HG03060 (cell line): Measurements from ENCODE around the gene NUMB.

Experiments
- ATAC-seq: cut with Tn5 transposase; IDR thresholded peaks from one replicate; pipeline ENCODE4 v1.9.1; 2021; ENCODE audit warnings: low read depth, moderate number of reproducible peaks; ENCODE audit not compliant: unreplicated experiment

NUMB gene

GRCh38 chr14:73250317-73250713 is 208.0 kb downstream of the NUMB start:
- ATAC-seq, result no peak

GRCh38 chr14:73249564-73250316 is 208.6 kb downstream of the NUMB start:
- no peak for ATAC-seq

- ATAC-seq, result no peak
Observed at GRCh38 chr14:73249108-73249507, 209.2 kb downstream of the NUMB start.

GRCh38 chr14:73248108-73248868 is 210.1 kb downstream of the NUMB start:
- ATAC-seq, result peak; percentile 32

GRCh38 chr14:73246387-73247150 is 211.8 kb downstream of the NUMB start:
- no peak for ATAC-seq

- no peak for ATAC-seq
Observed at GRCh38 chr14:73245480-73246325, 212.6 kb downstream of the NUMB start.

GRCh38 chr14:73244541-73245290 is 213.6 kb downstream of the NUMB start:
- ATAC-seq, result no peak

GRCh38 chr14:73243748-73244147 is 214.6 kb downstream of the NUMB start:
- no peak for ATAC-seq

- no peak for ATAC-seq
Observed at GRCh38 chr14:73243341-73243740, 215.0 kb downstream of the NUMB start.

GRCh38 chr14:73242357-73242901 is 215.9 kb downstream of the NUMB start:
- ATAC-seq, result no peak

- ATAC-seq, result no peak
Observed at GRCh38 chr14:73241481-73242165, 216.7 kb downstream of the NUMB start.

GRCh38 chr14:73240816-73241480 is 217.4 kb downstream of the NUMB start:
- ATAC-seq, result no peak

GRCh38 chr14:73239393-73240241 is 218.7 kb downstream of the NUMB start:
- no peak for ATAC-seq

GRCh38 chr14:73238941-73239340 is 219.4 kb downstream of the NUMB start:
- no peak for ATAC-seq

GRCh38 chr14:73238424-73238852 is 219.9 kb downstream of the NUMB start:
- no peak for ATAC-seq

- ATAC-seq, result no peak
Observed at GRCh38 chr14:73237786-73238423, 220.4 kb downstream of the NUMB start.
